Stimulated activated memory B cell treated with anti-CD40 and anti-IgM and Interleukin-4, amounts not matched to agents 10 μg/mL and 1 μg/mL and 100 μg/mL, for 72 hours (primary cell): Measurements from ENCODE around the gene GALNT17.

Source experiments
- ATAC-seq: fragments of 150-1000 bp; cut with Tn5 transposase; 2 replicates; pipeline ENCODE4 v1.10.0; 2021
- H3K27ac Mint-ChIP-seq: one replicate; pipeline ENCODE4 v1.8.0; 2022; ENCODE audit warnings: mild to moderate bottlenecking, mixed read lengths
- H3K27me3 Mint-ChIP-seq: one replicate; pipeline ENCODE4 v1.8.0; 2022; ENCODE audit warnings: mixed read lengths
- H3K36me3 Mint-ChIP-seq: one replicate; pipeline ENCODE4 v1.8.0; 2022; ENCODE audit warnings: mixed read lengths
- H3K4me1 Mint-ChIP-seq: one replicate; pipeline ENCODE4 v1.8.0; 2022; ENCODE audit warnings: mixed read lengths
- H3K4me3 Mint-ChIP-seq: one replicate; pipeline ENCODE4 v1.8.0; 2022; ENCODE audit warnings: mild to moderate bottlenecking, moderate library complexity, mixed read lengths
- H3K9me3 Mint-ChIP-seq: one replicate; pipeline ENCODE4 v1.8.0; 2022; ENCODE audit warnings: mixed read lengths

GALNT17 gene

GRCh38 chr7:71345117-71345884 lies 213.4 kb downstream of the GALNT17 start:
- Mint-ChIP-seq H3K4me1 (no peaks in the 10 kb centered on the region), H3K27me3 (no peaks in the 10 kb centered on the region), H3K36me3 (no peaks in the 10 kb centered on the region), H3K9me3 (peaks cover 18% of the 10 kb centered on the region), H3K27ac (no peak overlapping the region), H3K4me3 (no peak overlapping the region)
- ATAC-seq, result no peak

- ATAC-seq, result no peak
- Mint-ChIP-seq H3K27me3 (no peaks in the 10 kb centered on the region), H3K36me3 (no peaks in the 10 kb centered on the region), H3K27ac (no peak overlapping the region), H3K9me3 (peaks cover 29% of the 10 kb centered on the region), H3K4me1 (no peaks in the 10 kb centered on the region), H3K4me3 (no peak overlapping the region)
Measured at GRCh38 chr7:71348821-71349681, 217.1 kb downstream of the GALNT17 start.

GRCh38 chr7:71349682-71350481 lies 217.9 kb downstream of the GALNT17 start:
- H3K27ac Mint-ChIP-seq, result no peak overlapping the region
- H3K4me1 Mint-ChIP-seq, result no peaks in the 10 kb centered on the region
- H3K9me3 Mint-ChIP-seq, result peaks cover 22% of the 10 kb centered on the region
- H3K4me3 Mint-ChIP-seq, result no peak overlapping the region
- no peaks in the 10 kb centered on the region for H3K27me3 Mint-ChIP-seq
- no peak for ATAC-seq
- no peaks in the 10 kb centered on the region for H3K36me3 Mint-ChIP-seq

GRCh38 chr7:71350680-71351079 lies 218.7 kb downstream of the GALNT17 start:
- H3K27ac Mint-ChIP-seq, result no peak overlapping the region
- H3K9me3 Mint-ChIP-seq, result peaks cover 18% of the 10 kb centered on the region
- no peaks in the 10 kb centered on the region for H3K27me3 Mint-ChIP-seq
- H3K4me1 Mint-ChIP-seq, result no peaks in the 10 kb centered on the region
- H3K36me3 Mint-ChIP-seq, result no peaks in the 10 kb centered on the region
- H3K4me3 Mint-ChIP-seq, result no peak overlapping the region
- ATAC-seq, result no peak

GRCh38 chr7:71354716-71355115 lies 222.8 kb downstream of the GALNT17 start:
- ATAC-seq, result no peak
- no peak overlapping the region for H3K4me3 Mint-ChIP-seq
- H3K4me1 Mint-ChIP-seq, result no peaks in the 10 kb centered on the region
- H3K9me3 Mint-ChIP-seq, result peaks cover 20% of the 10 kb centered on the region
- no peaks in the 10 kb centered on the region for H3K36me3 Mint-ChIP-seq
- no peak overlapping the region for H3K27ac Mint-ChIP-seq
- H3K27me3 Mint-ChIP-seq, result no peaks in the 10 kb centered on the region

- peaks cover 10% of the 10 kb centered on the region for H3K9me3 Mint-ChIP-seq
- no peaks in the 10 kb centered on the region for H3K27me3 Mint-ChIP-seq
Measured at GRCh38 chr7:71361451-71362032, 229.6 kb downstream of the GALNT17 start.

GRCh38 chr7:71362240-71362639 lies 230.3 kb downstream of the GALNT17 start:
- Mint-ChIP-seq H3K4me1 (no peaks in the 10 kb centered on the region), H3K27ac (no peak overlapping the region), H3K4me3 (no peak overlapping the region), H3K27me3 (no peaks in the 10 kb centered on the region), H3K36me3 (no peaks in the 10 kb centered on the region), H3K9me3 (peaks cover 10% of the 10 kb centered on the region)
- ATAC-seq, result no peak

More at GRCh38 chr7:71361451-71362032, 229.6 kb downstream of the GALNT17 start:
- H3K4me1 Mint-ChIP-seq, result no peaks in the 10 kb centered on the region
- no peak overlapping the region for H3K27ac Mint-ChIP-seq
- H3K4me3 Mint-ChIP-seq, result no peak overlapping the region
- H3K36me3 Mint-ChIP-seq, result no peaks in the 10 kb centered on the region
- no peak for ATAC-seq

- Mint-ChIP-seq H3K4me1 (no peaks in the 10 kb centered on the region), H3K9me3 (peaks cover 10% of the 10 kb centered on the region)
Measured at GRCh38 chr7:71363223-71363622, 231.3 kb downstream of the GALNT17 start.

GRCh38 chr7:71363627-71364026 lies 231.7 kb downstream of the GALNT17 start:
- no peaks in the 10 kb centered on the region for H3K27me3 Mint-ChIP-seq

More at GRCh38 chr7:71363223-71363622, 231.3 kb downstream of the GALNT17 start:
- H3K27ac Mint-ChIP-seq, result no peak overlapping the region
- H3K27me3 Mint-ChIP-seq, result no peaks in the 10 kb centered on the region
- H3K4me3 Mint-ChIP-seq, result no peak overlapping the region
- ATAC-seq, result no peak
- H3K36me3 Mint-ChIP-seq, result no peaks in the 10 kb centered on the region

GRCh38 chr7:71364551-71364950 lies 232.6 kb downstream of the GALNT17 start:
- Mint-ChIP-seq H3K9me3 (peaks cover 5% of the 10 kb centered on the region), H3K27ac (no peak overlapping the region), H3K4me3 (no peak overlapping the region), H3K4me1 (no peaks in the 10 kb centered on the region), H3K27me3 (no peaks in the 10 kb centered on the region), H3K36me3 (no peaks in the 10 kb centered on the region)
- no peak for ATAC-seq

More at GRCh38 chr7:71363627-71364026, 231.7 kb downstream of the GALNT17 start:
- H3K36me3 Mint-ChIP-seq, result no peaks in the 10 kb centered on the region
- H3K27ac Mint-ChIP-seq, result no peak overlapping the region
- no peak for ATAC-seq
- H3K9me3 Mint-ChIP-seq, result peaks cover 10% of the 10 kb centered on the region
- no peaks in the 10 kb centered on the region for H3K4me1 Mint-ChIP-seq
- H3K4me3 Mint-ChIP-seq, result no peak overlapping the region

- Mint-ChIP-seq H3K27ac (no peak overlapping the region), H3K36me3 (no peaks in the 10 kb centered on the region), H3K9me3 (peaks cover 10% of the 10 kb centered on the region), H3K27me3 (no peaks in the 10 kb centered on the region), H3K4me3 (no peak overlapping the region), H3K4me1 (no peaks in the 10 kb centered on the region)
- ATAC-seq, result no peak
Measured at GRCh38 chr7:71372991-71373390, 241.0 kb downstream of the GALNT17 start.

- no peak overlapping the region for H3K4me3 Mint-ChIP-seq
- H3K4me1 Mint-ChIP-seq, result no peaks in the 10 kb centered on the region
- peaks cover 28% of the 10 kb centered on the region for H3K9me3 Mint-ChIP-seq
- H3K27ac Mint-ChIP-seq, result no peak overlapping the region
- H3K36me3 Mint-ChIP-seq, result no peaks in the 10 kb centered on the region
- H3K27me3 Mint-ChIP-seq, result no peaks in the 10 kb centered on the region
- ATAC-seq, result no peak
Measured at GRCh38 chr7:71377062-71377461, 245.1 kb downstream of the GALNT17 start.

GRCh38 chr7:71377469-71377868 lies 245.5 kb downstream of the GALNT17 start:
- H3K4me1 Mint-ChIP-seq, result no peaks in the 10 kb centered on the region
- no peak overlapping the region for H3K27ac Mint-ChIP-seq
- no peaks in the 10 kb centered on the region for H3K27me3 Mint-ChIP-seq
- ATAC-seq, result no peak
- no peaks in the 10 kb centered on the region for H3K36me3 Mint-ChIP-seq
- H3K4me3 Mint-ChIP-seq, result no peak overlapping the region
- H3K9me3 Mint-ChIP-seq, result peaks cover 28% of the 10 kb centered on the region

GRCh38 chr7:71384094-71384493 lies 252.2 kb downstream of the GALNT17 start:
- no peak overlapping the region for H3K27ac Mint-ChIP-seq
- ATAC-seq, result no peak
- H3K9me3 Mint-ChIP-seq, result peaks cover 16% of the 10 kb centered on the region
- H3K4me1 Mint-ChIP-seq, result no peaks in the 10 kb centered on the region
- H3K36me3 Mint-ChIP-seq, result no peaks in the 10 kb centered on the region
- no peak overlapping the region for H3K4me3 Mint-ChIP-seq
- H3K27me3 Mint-ChIP-seq, result no peaks in the 10 kb centered on the region

GRCh38 chr7:71385330-71385729 lies 253.4 kb downstream of the GALNT17 start:
- Mint-ChIP-seq H3K36me3 (no peaks in the 10 kb centered on the region), H3K4me3 (no peak overlapping the region), H3K27ac (no peak overlapping the region), H3K27me3 (no peaks in the 10 kb centered on the region), H3K9me3 (peaks cover 6% of the 10 kb centered on the region), H3K4me1 (no peaks in the 10 kb centered on the region)
- ATAC-seq, result no peak
